NCI-H774 (cell line): Measurements from ENCODE around the gene CRABP1.

Source experiments
- DNase-seq: peaks from one replicate; lab custom pipeline; 2025; lab: John Stamatoyannopoulos, UW

The CRABP1 gene

DNA sequence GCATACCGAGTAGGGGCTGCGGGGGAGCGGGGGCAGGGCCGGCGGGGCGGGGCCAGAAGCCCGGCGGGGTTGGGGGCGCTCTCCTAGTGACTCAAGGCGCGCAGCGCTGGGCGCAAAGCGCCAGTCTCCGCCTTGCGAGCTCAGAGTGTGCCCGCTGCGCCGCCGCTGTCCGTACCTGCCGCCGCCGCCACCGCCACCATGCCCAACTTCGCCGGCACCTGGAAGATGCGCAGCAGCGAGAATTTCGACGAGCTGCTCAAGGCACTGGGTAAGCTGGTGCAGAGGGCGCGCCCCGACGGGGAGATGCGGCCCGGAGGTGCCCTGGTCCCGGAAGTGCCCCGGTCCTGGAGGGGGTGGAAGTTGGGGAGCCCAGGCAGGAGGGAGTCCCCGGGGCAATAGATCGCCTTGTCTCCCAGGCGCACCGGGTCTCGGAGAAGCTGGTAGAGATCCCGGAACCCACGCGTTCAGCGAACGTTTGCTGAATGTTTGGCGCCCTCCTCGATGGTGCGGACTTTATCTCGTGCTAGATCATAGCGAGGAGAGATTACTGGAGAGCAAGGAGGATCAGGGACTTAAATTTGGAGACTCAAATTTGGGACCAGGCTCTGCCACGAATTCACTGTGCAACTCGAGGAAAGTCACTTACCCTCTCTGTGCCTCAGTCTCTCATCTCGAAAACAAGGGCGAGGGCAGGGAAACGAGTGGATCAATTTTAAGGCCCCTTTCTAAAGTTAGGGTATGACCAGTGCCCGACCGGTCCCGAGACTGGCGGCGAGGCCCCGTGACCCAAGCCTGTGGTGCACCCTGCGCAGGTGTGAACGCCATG, at the start of gene CRABP1:
CRABP1 (plus strand) TSS at position 123 of the 826 bp plus-strand sequence; CDS start at position 199, 76 bp downstream.
- DNase-seq = no peak

- DNase-seq = no peak
Measured at GRCh38 chr15:78291052-78291451, 49.1 kb upstream of the CRABP1 start.

DNA sequence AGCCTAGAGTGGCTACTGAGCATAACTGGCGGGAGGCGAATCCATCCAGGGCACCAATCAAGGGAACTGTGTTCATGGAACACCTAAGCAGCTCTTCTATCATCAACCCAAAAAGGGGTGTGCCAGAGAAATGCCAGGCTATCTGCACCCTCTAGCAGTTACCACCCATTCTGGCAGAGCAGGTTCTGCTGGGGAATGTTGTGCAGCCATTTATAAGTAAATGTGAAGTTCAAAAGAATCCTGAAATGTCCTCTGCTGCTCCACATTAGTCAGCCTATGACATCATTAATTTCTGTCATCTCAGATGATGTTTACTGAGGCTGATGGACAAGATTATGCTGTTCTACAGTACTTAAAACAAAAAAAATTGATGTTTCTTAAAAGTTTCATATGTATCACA, 48.5 kb upstream of the CRABP1 start:
- no peak for DNase-seq

DNA sequence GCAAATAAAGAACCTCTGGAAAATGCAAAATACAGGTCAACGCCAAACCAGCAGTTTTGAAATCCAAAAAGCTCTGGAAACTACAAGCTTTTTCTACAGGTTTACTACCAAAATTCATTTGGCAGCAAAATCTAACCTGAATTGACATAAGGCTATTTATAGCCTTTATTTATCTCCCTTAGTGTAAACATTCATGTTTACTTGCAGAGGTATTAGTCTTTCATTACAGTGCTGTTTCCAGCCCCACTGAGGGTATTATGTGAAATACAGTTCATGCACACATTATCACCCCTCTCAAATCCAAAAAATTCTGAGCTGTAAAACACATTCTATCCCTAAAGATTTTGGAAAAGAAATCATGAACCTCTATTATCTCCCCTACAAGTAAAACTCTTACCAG, 47.9 kb upstream of the CRABP1 start:
- no peak for DNase-seq

DNA sequence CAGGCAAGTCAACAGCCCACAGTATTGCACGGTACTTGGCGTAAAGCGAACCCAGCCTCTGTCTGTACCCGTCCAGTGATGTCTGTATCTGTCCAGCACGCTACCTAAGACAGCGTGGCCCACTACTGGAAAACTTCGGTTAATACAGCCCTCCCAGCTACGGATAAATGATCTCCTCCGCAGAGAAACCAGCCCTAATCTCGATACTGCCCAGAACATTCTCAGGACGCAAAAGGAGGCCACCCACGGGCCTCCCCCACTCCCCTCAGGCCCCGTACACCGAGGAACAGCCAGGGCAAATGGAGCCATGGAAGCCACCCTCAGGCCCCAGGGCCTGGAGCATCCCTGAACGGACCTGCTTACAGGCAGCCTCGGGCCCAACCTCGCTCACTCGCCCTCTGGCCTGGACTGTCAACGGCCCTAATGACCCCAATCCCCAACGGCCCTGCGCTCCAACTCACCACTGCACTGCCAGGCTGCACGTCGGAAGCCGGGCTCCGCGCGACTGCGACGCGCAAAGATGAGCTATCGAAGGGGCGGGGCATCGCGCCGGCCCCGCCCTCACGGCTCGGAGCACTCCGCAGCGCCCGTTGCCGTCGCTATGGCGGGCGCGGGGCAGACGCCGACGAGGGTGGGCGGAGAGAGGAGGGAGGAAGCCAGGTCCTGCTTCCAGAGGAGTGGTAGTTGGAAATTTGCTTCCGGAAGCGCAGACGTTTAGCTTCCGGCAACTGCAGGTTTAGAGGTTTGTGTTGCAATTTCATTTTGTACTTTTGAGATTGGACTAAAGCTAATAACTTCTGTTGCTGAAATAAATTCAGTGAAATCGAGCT, 40.8 kb upstream of the CRABP1 start, which contains the start of gene SKIC8:
SKIC8 (minus strand) TSS at position 509 of the 830 bp plus-strand sequence. CDS start 3,923 bp downstream, outside the sequence.
- DNase-seq = peak; percentile 96

DNA sequence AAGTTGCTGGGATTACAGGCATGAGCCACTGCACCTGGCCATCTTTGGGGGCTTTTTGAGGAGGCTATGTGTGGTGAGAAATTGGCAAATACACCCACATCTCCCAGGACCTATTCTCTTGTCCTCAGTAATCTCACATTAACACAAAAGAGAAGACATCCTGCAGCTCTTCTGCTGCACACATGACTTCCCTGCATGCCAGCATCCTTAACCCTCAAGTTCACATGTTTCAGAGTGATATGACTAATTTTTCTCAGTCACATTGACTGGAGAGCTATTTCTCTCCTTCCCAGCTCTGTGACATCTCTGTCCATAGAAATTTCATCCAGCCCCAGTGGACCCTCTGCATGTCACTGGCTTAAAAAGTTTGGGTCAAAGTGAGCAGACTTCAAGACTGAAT, 38.8 kb upstream of the CRABP1 start:
- DNase-seq = no peak

GRCh38 chr15:78301828-78302227, 38.3 kb upstream of the CRABP1 start:
- no peak for DNase-seq

GRCh38 chr15:78302579-78303312, 37.4 kb upstream of the CRABP1 start:
- no peak for DNase-seq

DNA sequence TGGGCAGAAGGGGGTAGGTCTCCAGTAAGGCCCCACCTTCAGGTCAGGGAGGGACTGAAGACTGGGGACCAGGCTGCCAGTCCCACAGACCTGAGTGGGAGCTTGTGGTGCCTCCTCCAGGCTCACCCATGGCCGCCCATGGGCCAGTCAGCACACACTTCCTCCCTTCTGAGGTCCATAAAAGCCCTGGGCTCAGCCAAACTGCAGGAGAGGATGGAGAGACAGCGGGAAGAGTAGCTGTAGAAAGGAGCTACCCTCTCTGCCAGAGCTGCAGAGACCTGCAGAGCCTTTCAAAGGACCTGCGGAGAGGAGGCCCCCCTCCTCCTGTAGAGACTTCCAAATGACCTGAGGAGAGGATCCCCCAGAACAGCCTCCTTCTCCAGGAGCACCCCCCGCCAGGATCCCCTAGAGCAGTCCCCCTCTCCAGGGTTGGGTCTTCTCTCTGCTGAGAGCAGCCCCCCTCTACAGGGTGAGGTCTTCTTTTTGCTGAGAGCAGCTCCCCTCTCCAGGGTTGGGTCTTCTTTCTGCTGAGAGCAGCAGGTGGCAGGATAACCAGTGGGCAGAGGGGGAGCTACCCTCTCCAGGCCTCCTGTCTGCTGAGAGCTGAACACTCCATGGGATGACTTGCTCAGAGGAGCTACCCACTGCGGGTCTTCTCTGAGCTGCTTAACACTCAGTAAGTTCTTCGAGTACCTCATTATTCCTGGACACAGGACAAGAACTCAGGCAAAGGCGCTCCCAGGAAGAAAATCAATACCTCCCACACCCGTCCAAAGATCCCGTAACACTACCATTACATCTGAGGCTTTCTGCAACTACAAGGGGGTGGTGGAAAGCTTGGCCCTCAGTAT, 35.7 kb upstream of the CRABP1 start:
- no peak for DNase-seq

DNA sequence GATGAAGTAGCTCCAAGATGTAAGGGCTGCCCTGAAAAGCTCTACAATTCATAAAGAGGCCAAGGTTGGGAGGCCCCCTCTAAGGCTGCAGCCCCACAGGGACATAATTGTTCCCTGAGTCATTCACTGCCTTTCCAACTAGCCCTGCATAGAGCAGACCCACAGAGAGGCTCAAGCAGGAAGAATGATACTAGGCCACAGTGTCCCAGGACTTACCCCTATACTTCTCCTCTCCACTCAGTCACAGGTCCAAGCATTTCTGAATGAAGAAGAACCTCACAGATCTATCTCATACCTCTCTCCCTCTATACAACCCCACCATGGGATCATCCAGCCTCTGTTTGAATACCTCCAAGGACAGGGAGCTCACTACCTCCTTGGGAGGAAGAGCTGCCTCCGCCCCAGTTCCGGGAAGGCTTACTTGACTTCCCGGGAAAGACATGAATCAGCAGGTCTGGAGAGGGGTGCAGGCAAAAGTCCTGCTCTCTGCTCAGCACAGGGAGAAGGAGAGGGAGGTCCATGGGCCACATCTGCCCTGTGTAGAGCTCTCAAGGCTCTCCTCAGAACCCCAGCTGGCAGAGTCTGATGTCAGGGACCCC, 33.9 kb upstream of the CRABP1 start:
- no peak for DNase-seq

- no peak for DNase-seq
Measured at GRCh38 chr15:78307976-78308375, 32.2 kb upstream of the CRABP1 start.

DNA sequence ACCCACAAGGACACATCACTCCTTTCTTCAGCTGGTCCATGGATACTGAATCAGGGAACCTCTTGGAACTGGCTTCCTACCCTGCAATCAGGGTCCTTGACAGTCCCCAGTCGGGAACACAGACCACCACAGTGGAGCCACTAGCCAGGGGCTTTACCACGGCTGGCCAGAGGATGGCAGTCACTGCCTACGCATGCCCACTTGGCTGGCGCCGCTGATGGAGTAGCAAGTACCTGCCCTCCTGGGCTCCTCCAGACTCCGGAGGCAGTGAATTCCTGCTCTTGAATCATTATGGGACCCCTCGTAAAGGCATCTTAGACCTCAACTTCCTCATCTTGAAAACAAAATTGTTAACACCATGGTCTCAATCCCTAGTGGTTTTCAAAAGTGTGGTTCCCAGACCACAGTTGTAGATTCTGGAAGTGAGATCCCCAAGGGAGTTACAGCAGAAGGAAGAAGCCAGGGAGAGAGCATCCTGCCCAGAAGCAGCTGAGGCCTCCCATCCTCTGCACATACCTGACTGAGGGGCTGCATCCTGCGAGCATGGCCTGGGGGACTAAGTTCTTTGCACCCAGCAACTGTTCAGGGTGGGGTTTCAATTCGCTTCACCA, 31.6 kb upstream of the CRABP1 start:
- DNase-seq = peak; percentile 59

GRCh38 chr15:78311292-78311691, 28.9 kb upstream of the CRABP1 start:
- DNase-seq = no peak

DNA sequence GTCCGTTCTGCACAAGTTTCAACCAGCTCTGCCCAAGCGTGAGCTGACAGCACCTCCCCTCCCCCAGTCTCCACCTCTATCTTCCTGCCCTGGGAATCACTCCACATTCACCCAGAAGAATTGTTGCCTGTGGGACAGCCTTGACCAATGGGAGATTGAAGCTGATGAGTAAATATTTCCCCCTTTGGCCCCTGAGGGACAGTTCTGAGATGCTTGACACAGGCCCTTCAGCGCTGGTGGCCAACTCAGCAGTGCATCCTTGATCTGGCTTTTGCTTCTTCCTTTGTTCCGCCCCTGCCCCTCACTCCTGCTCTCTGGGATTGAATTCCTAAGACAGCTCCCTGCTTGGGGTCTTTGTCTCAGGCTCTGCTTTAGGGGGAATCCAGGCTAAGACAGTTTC, 27.6 kb upstream of the CRABP1 start:
- DNase-seq = no peak

DNA sequence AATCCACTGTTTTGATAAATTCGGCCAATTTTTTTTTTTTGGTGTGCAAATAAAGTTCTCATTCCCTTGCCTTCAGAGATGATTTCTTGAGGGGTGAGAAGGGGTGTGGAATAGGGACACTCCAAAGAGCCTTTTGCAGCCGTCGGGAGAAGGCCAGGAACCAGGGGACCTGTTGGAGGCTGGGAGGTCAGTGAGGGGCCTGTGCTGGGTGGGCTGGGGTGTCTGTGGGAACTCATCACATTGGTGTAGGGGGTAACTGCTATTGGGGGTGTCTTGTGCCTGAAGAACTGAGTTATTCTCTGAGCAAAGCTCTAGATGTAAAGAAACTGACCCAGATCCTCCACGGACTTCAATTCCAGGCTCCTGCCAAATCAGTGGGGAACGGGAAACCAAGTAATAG, 27.2 kb upstream of the CRABP1 start:
- no peak for DNase-seq

DNA sequence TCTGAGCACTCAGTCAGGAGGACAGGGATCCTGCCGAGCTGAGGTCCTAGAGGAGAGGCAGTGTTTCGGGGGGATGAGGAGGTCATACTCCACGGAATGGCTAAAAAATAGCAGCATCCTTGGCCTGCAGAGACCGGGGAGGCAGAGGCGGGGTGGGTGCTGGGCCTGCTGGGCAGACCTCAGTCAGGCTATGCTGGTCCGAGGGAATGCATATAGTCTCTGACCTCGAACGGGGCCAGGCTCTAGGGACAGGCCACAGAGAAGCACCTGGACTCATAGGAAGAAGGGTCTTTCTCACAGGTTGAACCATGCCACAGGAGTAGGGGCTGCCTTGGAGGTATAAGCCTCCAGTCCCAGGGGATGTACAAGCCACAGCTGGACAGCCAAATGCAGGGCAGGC, 26.8 kb upstream of the CRABP1 start:
- DNase-seq = no peak

DNA sequence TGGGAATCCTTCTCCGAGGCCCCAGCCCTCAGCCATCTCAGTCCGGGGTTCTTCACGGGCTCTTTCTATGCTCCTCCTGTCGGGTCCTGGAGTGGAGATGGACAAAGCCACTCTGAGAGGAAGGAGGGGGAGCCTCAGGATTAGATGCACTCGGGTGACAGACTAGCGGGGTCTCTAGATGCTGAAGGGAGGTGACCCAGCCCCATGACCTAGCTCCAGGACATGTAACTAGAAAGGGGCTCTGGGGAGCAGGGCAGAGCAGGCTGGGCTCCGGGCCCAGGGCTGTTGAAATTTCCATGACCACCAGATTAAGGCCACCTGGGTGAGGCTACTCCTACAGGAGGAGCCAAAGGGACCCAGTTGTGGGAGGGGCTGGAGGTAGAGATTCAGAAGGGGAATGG, 26.0 kb upstream of the CRABP1 start:
- DNase-seq = no peak

DNA sequence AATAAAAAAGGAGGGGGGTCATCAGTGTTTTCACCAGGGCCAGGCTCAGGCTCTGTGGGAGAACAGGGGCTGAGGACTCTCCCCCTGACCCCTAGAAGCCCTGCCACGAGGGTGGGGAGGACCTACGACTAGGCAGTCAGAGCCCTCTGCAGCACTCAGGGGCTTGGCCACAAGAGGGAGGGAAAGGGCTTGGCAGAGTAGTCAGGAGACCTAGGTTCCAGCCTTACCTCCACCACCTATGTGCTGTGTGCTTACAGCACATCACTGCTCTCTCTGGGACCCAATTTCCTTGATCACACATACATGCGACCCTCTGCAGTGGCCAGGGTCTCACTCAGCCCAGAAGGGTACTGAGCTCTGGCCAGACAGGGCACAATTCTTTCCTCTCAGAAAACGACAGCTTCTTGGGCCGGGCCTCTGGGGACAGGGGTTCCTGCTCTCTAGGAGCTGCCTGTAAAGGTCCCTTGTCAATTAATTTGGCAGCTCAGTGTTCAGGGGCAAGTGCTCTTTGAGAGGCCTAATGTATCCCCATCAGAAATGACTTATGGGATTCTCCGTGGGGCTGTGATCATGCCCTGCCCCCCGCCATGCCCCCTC, 24.4 kb upstream of the CRABP1 start:
- DNase-seq = no peak

DNA sequence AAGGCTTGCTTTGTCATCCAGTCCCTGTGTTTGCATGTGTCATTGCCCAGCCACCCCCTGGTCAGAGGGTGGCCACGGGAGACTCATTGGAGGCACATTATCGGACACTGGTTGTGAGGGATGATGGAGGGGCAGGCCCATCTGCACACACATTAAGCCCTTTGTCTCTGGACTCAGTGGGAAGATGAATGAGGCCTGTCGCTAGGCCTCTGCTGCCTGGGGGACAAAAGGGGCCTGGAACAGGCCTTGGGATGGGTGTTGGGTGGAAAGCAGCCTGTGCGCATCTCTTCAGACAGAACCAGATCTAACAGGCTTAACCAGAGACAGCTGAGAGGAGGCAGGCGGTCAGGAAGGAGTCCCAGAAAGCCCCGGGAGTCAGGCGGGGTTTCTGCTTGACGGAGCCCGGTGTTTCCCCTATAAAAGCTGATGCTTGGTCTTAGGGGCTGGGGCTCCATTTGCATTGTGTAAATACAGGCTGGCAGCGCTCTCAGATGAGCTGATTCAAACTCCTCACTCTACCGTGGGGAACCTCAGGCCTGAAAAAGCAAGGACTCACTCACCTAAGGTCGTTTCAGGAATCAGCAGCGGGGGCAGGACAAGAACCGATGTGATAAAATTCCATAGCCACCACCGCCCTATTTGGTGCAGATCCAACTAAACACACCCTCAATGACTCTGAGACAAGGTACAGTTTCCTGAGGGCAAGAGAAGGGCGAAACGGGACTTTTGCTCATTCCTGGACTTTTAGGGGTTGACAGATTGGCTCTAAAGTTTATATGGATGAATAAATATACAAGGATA, 23.7 kb upstream of the CRABP1 start:
- DNase-seq = no peak
